GM12878 (cell line): ENCODE results near the gene CCDC136. TPM values are rescaled to one million over a fixed set of nuclear protein-coding genes. Genes with fewer than 3 reads are reported as not detected.

ENCODE experiments used
- ATAC-seq: fragments of 200-7000 bp; cut with Tn5 transposase; 3 replicates; pipeline ENCODE4 v1.9.1; 2020; ENCODE audit warnings: mild to moderate bottlenecking, moderate library complexity
- BruUV-seq: library from RNA; stranded (reverse); fragments of 400-500 nt; replicated peaks from 2 replicates; lab custom pipeline; 2021; lab: Mats Ljungman, UMichigan
- CTCF ChIA-PET: fragments of 300-600 bp; sonication (Branson Sonifier 250); formaldehyde crosslinking; extraction: SDS; loops from one replicate; lab custom pipeline; 2021; ENCODE audit warnings: inconsistent platforms; lab: Yijun Ruan, JAX
- POLR2A ChIA-PET: fragments of 350-600 bp; formaldehyde crosslinking; extraction: SDS; loops from one replicate; lab custom pipeline; 2021; ENCODE audit warnings: inconsistent platforms; lab: Charles Lee
- RAD21 ChIA-PET: fragments of 300-600 bp; sonication (Branson Sonifier 250); formaldehyde crosslinking; loops from one replicate; lab custom pipeline; 2023; ENCODE audit warnings: antibody characterized with exemption; ENCODE audit not compliant: unreplicated experiment; lab: Charles Lee
- SMC1A ChIA-PET: fragments of 300-600 bp; sonication (Branson Sonifier 250); formaldehyde crosslinking; loops from one replicate; lab custom pipeline; 2023; ENCODE audit not compliant: unreplicated experiment, uncharacterized antibody; lab: Charles Lee
- DNase-seq: peaks from one replicate; pipeline ENCODE4 v3.0.0-alpha.2; 2011; ENCODE audit warnings: low read depth, low spot score
- FAIRE-seq: peaks from 3 replicates; lab custom pipeline; 2011; peaks lifted over from hg19 to GRCh38; lab: Jason Lieb, UNC
- H2AFZ ChIP-seq: 2 replicates; pipeline ENCODE4 v1.6.0; 2011; ENCODE audit warnings: low read depth, low read length, control low read depth; ENCODE audit not compliant: control insufficient read depth
- H3K27ac ChIP-seq: 2 replicates; pipeline ENCODE4 v1.5.1; 2011; ENCODE audit warnings: control low read depth; ENCODE audit not compliant: control insufficient read depth, insufficient read depth
- H3K27me3 ChIP-seq, 2 experiments: replicated peaks in 1 of 2; 2 replicates each; pipeline versions ENCODE4 v1.6.0 to v1.6.1; 2011; ENCODE audit warnings: low read length in 1 of 2; ENCODE audit not compliant: control insufficient read depth in 2 of 2, insufficient read depth in 2 of 2
- H3K36me3 ChIP-seq, 2 experiments: 2 replicates each; pipeline ENCODE4 v1.5.1; 2011; ENCODE audit warnings: low read length in 1 of 2; ENCODE audit not compliant: control insufficient read depth in 2 of 2, insufficient read depth in 2 of 2
- H3K4me1 ChIP-seq: 2 replicates; pipeline ENCODE4 v1.6.1; 2011; ENCODE audit warnings: mild to moderate bottlenecking, low read length, moderate library complexity, mixed read lengths; ENCODE audit not compliant: control insufficient read depth, insufficient read depth
- H3K4me2 ChIP-seq: 2 replicates; pipeline ENCODE4 v1.6.0; 2011; ENCODE audit warnings: control low read depth; ENCODE audit not compliant: control insufficient read depth, insufficient read depth
- H3K4me3 ChIP-seq: fragments of 200-600 bp; sonication (generic); 2 replicates; pipeline ENCODE4 v1.5.1; 2016
- H3K79me2 ChIP-seq: 2 replicates; pipeline ENCODE4 v1.6.0; 2011; ENCODE audit warnings: low read length; ENCODE audit not compliant: control insufficient read depth, insufficient read depth
- H3K9ac ChIP-seq: 2 replicates; pipeline ENCODE4 v1.8.0; 2011; ENCODE audit warnings: low read length, control low read depth, mixed read lengths; ENCODE audit not compliant: control insufficient read depth, insufficient read depth
- H3K9me3 ChIP-seq: replicated peaks from 3 replicates; pipeline ENCODE4 v1.5.1; 2011; ENCODE audit warnings: mild to moderate bottlenecking, low read length; ENCODE audit not compliant: control insufficient read depth, insufficient read depth
- H4K20me1 ChIP-seq: 2 replicates; pipeline ENCODE4 v1.6.0; 2011; ENCODE audit not compliant: control insufficient read depth, insufficient read depth
- BCL11A ChIP-seq: IDR thresholded peaks from 2 replicates; pipeline ENCODE4 v1.6.1; 2011; ENCODE audit warnings: low read depth, low read length
- BCLAF1 ChIP-seq: fragments of 450-650 bp; IDR thresholded peaks from 2 replicates; pipeline ENCODE4 v1.6.1; 2017; ENCODE audit warnings: antibody characterized with exemption, mild to moderate bottlenecking, moderate library complexity
- CHD4 ChIP-seq: fragments of 200-600 bp; sonication (generic); IDR thresholded peaks from 2 replicates; pipeline ENCODE4 v1.6.1; 2016; ENCODE audit warnings: mild to moderate bottlenecking
- FOS ChIP-seq: IDR thresholded peaks from 3 replicates; pipeline ENCODE4 v1.6.1; 2011; ENCODE audit warnings: borderline replicate concordance; ENCODE audit not compliant: insufficient read length; ENCODE audit errors: extremely low read depth
- HCFC1 ChIP-seq: fragments of 150-350 bp; IDR thresholded peaks from 2 replicates; pipeline ENCODE4 v1.6.1; 2014; ENCODE audit warnings: low read length
- IKZF2 ChIP-seq, 2 experiments: fragments of 450-650 bp; IDR thresholded peaks; 2 replicates each; pipeline ENCODE4 v1.6.1; 2017; ENCODE audit warnings: mild to moderate bottlenecking in 2 of 2, moderate library complexity in 2 of 2
- JUND ChIP-seq: IDR thresholded peaks from 2 replicates; pipeline ENCODE4 v1.6.1; 2012; ENCODE audit warnings: low read depth, mild to moderate bottlenecking, low read length, improper control_type of control experiment, moderate library complexity
- MAX ChIP-seq: IDR thresholded peaks from 2 replicates; pipeline ENCODE4 v1.6.1; 2012; ENCODE audit warnings: low read depth, low read length, improper control_type of control experiment
- MEF2A ChIP-seq: IDR thresholded peaks from 2 replicates; pipeline ENCODE4 v1.6.1; 2011; ENCODE audit warnings: low read depth, mild to moderate bottlenecking, low read length, moderate library complexity; ENCODE audit not compliant: insufficient read depth
- PML ChIP-seq: IDR thresholded peaks from 2 replicates; pipeline ENCODE4 v1.6.1; 2012; ENCODE audit warnings: low read length, inconsistent platforms
- POLR2A ChIP-seq: IDR thresholded peaks from 2 replicates; pipeline ENCODE4 v1.6.1; 2011; ENCODE audit warnings: low read depth, mild to moderate bottlenecking, low read length
- POLR2AphosphoS5 ChIP-seq: IDR thresholded peaks from 2 replicates; pipeline ENCODE4 v1.6.1; 2011; ENCODE audit warnings: mild to moderate bottlenecking, low read length, inconsistent platforms
- RELA ChIP-seq: fragments of 450-650 bp; IDR thresholded peaks from 2 replicates; pipeline ENCODE4 v1.8.0; 2014; ENCODE audit warnings: borderline replicate concordance; ENCODE audit not compliant: partially characterized antibody
- SMAD1 ChIP-seq: fragments of 450-650 bp; IDR thresholded peaks from 2 replicates; pipeline ENCODE4 v1.6.1; 2018; ENCODE audit warnings: mild to moderate bottlenecking, low read depth; ENCODE audit not compliant: partially characterized antibody
- SUPT20H ChIP-seq: IDR thresholded peaks from 2 replicates; pipeline ENCODE4 v1.6.1; 2011; ENCODE audit warnings: low read depth, mild to moderate bottlenecking, low read length, moderate library complexity, borderline replicate concordance; ENCODE audit not compliant: control insufficient read depth
- ZBTB4 ChIP-seq: fragments of 450-650 bp; formaldehyde crosslinking; IDR thresholded peaks from 2 replicates; pipeline ENCODE4 v1.4.0; 2022; ENCODE audit warnings: mild to moderate bottlenecking, moderate library complexity
- WGBS: methylation state at CpG from one replicate; pipeline ENCODE4 v1.1.6; 2016; ENCODE audit warnings: low lambda C conversion rate; ENCODE audit not compliant: insufficient replicate concordance, insufficient coverage; ENCODE audit errors: missing lambda C conversion rate; 5-methylcytosine and 5-hydroxymethylcytosine counted together
- in situ Hi-C: fragments of 300-500 bp; cut with MboI; formaldehyde crosslinking; loops from 9 replicates; pipeline ENCODE4 v1.14.3; 2018; ENCODE audit warnings: mixed read lengths
- intact Hi-C: fragments of 100-400 bp; cut with micrococcal nuclease; formaldehyde crosslinking; loops from one replicate; pipeline ENCODE4 v1.14.2; 2022; ENCODE audit not compliant: unreplicated experiment
- polyA plus RNA-seq, 11 experiments: library from polyadenylated mRNA; depleted of rRNA in 4 of 11; unstranded in 6 of 11; stranded (reverse) in 5 of 11; fragments of >200 nt; fragmentation: Nextera tagmentation in 4 of 11; fragmentation: Illumina TruSeq in 1 of 11; extraction: Ambion mirVana in 4 of 11; extraction: Trizol in 1 of 11; gene quantifications; 1 replicate in 1 of 11; 2 replicates in 10 of 11; pipeline versions ENCODE4 v1.2.1 to v1.2.3, GENCODE V29; 2011 to 2016; ENCODE audit warnings: inconsistent platforms in 2 of 11, missing spikeins in 2 of 11, low read depth in 1 of 11
- total RNA-seq, 4 experiments: library from RNA; depleted of rRNA in 3 of 4; stranded (reverse); fragments of >200 nt in 3 of 4; fragmentation: Illumina TruSeq in 1 of 4; extraction: Trizol in 1 of 4; gene quantifications; 2 replicates each; pipeline versions ENCODE4 v1.2.1 to v1.2.3, GENCODE V29; 2013 to 2021

Gene CCDC136
- total and polyA plus RNA-seq, 10 of the 15 experiments (the other 5 are each of a cell fraction or from before 2014, with no cell fraction given): 0.32 to 4.8 (median 1.5) TPM

GRCh38 chr7:128842674-128843641 is 51.2 kb downstream of the CCDC136 start (continued):
- no peak for TF ChIP-seq FOS
- TF ChIP-seq IKZF2 (IDR thresholded peaks at IDR 0.05): no peak
- TF ChIP-seq PML: no peak
- no peak for TF ChIP-seq SUPT20H

GRCh38 chr7:128843938-128844621 is 52.3 kb downstream of the CCDC136 start:
- in situ Hi-C loops: no loop called here
- H3K4me3 ChIP-seq: no peak overlapping the region
- intact Hi-C loops: no loop called here
- no peak for DNase-seq
- no peak overlapping the region for H2AFZ ChIP-seq
- no peak for FAIRE-seq
- BruUV-seq: no TSS peak
- ChIA-PET CTCF (interaction anchor here (2.0 kb wide), 1 partner anchor 39 kb away, joined by 6 read pairs; no protein-coding TSS in a partner anchor), RAD21 (no interaction called here), SMC1A (no interaction called here), POLR2A (no interaction called here)
- H4K20me1 ChIP-seq: no peaks in the 10 kb centered on the region
- no peak overlapping the region for H3K4me2 ChIP-seq
- 78% methylated on average over 17 of the region's 17 CpGs for WGBS
- H3K4me1 ChIP-seq: no peaks in the 10 kb centered on the region; the same call in 1 of the 2 replicates
- H3K9me3 ChIP-seq: no peaks in the 10 kb centered on the region
- no peaks in the 10 kb centered on the region for H3K36me3 ChIP-seq
- ATAC-seq: no peak
- H3K27me3 ChIP-seq: no peaks in the 10 kb centered on the region; a peak in 1 of 4 replicates
- H3K9ac ChIP-seq: no peak overlapping the region
- H3K79me2 ChIP-seq: no peaks in the 10 kb centered on the region
- H3K27ac ChIP-seq: no peak overlapping the region
- TF ChIP-seq SMAD1: no peak
- TF ChIP-seq JUND: no peak
- no peak for TF ChIP-seq POLR2AphosphoS5
- TF ChIP-seq RELA: no peak
- TF ChIP-seq POLR2A: no peak
- TF ChIP-seq HCFC1: no peak
- no peak for TF ChIP-seq BCL11A
- no peak for TF ChIP-seq BCLAF1
- no peak for TF ChIP-seq ZBTB4 (CRISPR knock-in tag)
- TF ChIP-seq CHD4: no peak
- TF ChIP-seq MEF2A: no peak
- no peak for TF ChIP-seq MAX
